ENCODE results near the gene KCNK17.

Gene KCNK17, protein sequence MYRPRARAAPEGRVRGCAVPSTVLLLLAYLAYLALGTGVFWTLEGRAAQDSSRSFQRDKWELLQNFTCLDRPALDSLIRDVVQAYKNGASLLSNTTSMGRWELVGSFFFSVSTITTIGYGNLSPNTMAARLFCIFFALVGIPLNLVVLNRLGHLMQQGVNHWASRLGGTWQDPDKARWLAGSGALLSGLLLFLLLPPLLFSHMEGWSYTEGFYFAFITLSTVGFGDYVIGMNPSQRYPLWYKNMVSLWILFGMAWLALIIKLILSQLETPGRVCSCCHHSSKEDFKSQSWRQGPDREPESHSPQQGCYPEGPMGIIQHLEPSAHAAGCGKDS

GRCh38 chr6:39314273-39314795 lies at the start of gene KCNK17:
Gene KCNK17, minus strand, starts transcription at chr6:39314419. Its CDS starts 99 bp downstream, at chr6:39314320.
- in situ Hi-C loops (cut with MboI; ENCODE audit: low sequenced_read_pairs): no loop called here

DNA sequence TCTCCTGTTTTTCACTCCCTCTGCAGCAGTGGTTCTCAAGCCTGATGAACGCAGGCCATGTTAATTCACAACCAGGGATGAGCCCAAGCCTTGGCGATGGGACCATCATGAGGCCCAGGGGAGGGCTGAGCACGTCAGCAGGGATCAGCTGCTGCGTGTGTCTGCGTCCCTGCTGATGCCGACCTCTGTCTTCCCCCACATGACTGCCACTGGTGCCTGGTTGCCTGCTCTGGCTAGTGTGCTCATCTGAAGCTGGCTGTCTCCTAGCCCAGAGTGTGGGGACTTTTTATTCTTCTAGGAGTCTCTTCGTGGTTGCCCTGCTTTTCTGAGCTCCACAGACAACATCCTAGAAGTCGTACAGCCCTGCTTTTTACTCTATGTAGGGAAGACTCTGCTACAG lies 49.1 kb upstream of the KCNK17 start:
- in situ Hi-C loops (cut with MboI; ENCODE audit: low sequenced_read_pairs): loop anchor here (25.0 kb wide), 1 partner anchor 949 kb away; no protein-coding TSS in a partner anchor

GRCh38 chr6:39362487-39362865 lies 48.3 kb upstream of the KCNK17 start:
- in situ Hi-C loops (cut with MboI; ENCODE audit: low sequenced_read_pairs): loop anchor here (25.0 kb wide), 1 partner anchor 950 kb away; no protein-coding TSS in a partner anchor

- in situ Hi-C loops (cut with MboI; ENCODE audit: low sequenced_read_pairs): loop anchor here (25.0 kb wide), 1 partner anchor 950 kb away; no protein-coding TSS in a partner anchor
These were observed 47.7 kb upstream of the KCNK17 start for GRCh38 chr6:39361657-39362486.

DNA sequence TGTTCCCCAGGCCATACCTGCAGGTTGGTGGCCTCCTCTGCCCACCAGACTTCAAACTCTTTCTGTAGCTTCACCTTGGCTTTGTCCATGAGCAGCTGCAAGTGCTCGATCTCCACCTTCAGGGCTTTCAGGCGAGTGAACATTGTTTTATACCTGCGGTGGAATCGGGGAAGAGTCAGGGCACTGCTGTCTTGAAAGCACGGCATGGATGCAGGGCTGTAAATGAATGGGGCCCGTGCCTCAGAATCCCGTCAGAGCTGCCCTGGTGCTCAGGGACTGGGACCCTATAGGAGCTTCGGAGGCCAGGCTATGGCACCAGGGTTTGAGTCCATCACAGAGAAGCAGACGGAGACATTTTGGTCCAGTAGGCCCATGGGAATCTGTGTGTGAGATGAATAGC lies 46.2 kb upstream of the KCNK17 start:
- in situ Hi-C loops (cut with MboI; ENCODE audit: low sequenced_read_pairs): loop anchor here (25.0 kb wide), 1 partner anchor 952 kb away; no protein-coding TSS in a partner anchor

- in situ Hi-C loops (cut with MboI; ENCODE audit: low sequenced_read_pairs): loop anchor here (25.0 kb wide), 1 partner anchor 954 kb away; no protein-coding TSS in a partner anchor
These were observed 43.9 kb upstream of the KCNK17 start for GRCh38 chr6:39357998-39358686.

DNA sequence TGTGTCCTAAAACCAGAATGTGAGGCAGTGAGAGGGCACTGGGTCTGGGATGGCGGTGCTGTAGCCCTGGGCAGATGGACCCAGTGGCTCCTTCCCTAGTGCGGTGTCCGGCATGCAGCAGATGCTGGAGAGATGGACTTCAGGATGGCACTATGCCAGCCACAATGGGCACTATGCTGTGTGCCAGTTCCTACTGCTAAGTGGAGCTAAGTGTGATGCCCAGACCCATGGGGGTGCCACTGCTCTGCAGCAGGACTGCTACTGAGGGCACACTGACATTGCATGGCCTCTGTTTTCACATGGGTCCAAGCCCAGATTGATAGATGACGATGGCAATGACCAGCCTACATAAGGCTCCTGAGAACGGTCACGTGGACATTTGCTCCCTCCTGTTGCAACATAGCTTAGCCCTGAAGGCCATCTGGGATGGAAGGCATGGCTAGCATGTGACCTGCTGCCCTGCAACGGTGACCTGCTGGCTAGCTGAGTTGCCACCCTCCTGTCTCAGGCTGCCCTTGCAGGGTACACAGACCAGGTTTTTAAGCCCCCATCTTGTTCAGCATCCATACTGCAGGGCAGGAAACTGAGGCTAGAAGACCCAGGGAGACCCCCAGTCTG lies 39.6 kb upstream of the KCNK17 start:
- in situ Hi-C loops (cut with MboI; ENCODE audit: low sequenced_read_pairs): loop anchor here (25.0 kb wide), 1 partner anchor 958 kb away; no protein-coding TSS in a partner anchor

GRCh38 chr6:39350723-39351505 lies 36.7 kb upstream of the KCNK17 start:
- in situ Hi-C loops (cut with MboI; ENCODE audit: low sequenced_read_pairs): loop anchor here (25.0 kb wide), 1 partner anchor 961 kb away; no protein-coding TSS in a partner anchor

DNA sequence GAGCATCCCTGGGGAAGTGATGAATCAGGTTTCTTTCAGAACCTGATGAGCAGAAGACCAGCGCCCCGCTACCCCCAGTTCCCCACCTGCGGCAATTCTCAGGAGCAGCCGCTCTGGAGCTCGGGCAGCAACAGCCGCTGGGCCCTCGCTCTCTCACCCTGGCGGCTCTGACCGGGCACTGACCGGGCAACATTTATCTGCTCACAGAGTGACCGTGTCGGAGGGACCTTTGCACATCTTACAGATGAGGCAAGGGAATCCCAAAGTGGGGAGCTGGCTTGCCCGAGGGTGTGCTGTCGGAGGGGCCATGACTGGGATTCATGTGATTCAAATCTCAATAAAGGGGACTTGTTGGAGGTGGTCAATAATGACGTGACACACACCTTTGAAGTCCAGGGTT lies 34.5 kb upstream of the KCNK17 start:
- in situ Hi-C loops (cut with MboI; ENCODE audit: low sequenced_read_pairs): no loop called here

- in situ Hi-C loops (cut with MboI; ENCODE audit: low sequenced_read_pairs): no loop called here
These were observed 33.8 kb upstream of the KCNK17 start for GRCh38 chr6:39347906-39348585.

- in situ Hi-C loops (cut with MboI; ENCODE audit: low sequenced_read_pairs): no loop called here
These were observed 33.0 kb upstream of the KCNK17 start for GRCh38 chr6:39347206-39347605.

DNA sequence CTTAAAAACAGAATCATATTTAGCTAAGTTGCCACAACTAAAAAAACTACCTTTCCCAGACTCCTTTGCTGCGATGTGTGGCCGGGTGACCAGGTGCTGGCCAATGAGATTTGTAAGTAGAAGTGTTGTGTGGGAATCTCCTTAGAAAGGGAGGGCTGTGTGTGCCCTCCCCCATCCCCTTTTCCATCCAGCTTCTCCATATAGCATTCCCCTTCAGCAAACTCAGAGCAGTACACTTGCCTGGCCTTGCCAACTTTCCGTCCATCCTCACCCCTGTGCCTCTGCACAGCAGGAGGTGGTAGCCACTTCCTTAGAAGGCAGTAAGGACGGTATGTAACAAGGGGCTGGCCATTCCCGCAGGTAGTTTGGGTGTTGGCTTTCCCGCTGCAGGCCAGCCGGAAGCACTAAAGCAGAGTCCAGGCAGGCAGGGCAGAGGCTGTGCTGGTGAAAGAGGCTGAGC lies 30.6 kb upstream of the KCNK17 start:
- in situ Hi-C loops (cut with MboI; ENCODE audit: low sequenced_read_pairs): no loop called here

DNA sequence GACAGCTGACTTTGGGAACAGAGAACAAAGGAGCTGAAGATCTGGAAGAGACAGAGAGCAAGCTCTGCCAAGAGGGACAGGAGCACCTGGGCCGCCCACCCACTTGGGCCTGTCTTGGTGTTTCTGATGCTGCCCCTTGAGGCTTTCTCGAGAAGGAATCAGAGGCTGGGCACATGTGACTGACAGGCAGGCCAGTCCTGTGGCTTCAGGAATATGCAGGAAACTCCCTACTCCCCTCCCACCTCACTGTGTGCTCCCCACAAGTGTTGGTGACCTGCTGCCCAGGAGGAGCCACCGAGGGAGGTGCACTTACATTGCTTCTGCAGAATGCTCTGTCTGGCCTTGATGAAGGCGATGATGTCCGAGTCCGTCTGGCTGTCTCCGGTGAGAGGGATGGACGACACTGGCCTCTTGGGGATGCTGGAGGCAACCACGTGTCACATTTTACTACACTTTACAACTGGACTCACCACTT lies 29.2 kb upstream of the KCNK17 start:
- in situ Hi-C loops (cut with MboI; ENCODE audit: low sequenced_read_pairs): no loop called here

GRCh38 chr6:39342692-39343395 lies 28.6 kb upstream of the KCNK17 start:
- in situ Hi-C loops (cut with MboI; ENCODE audit: low sequenced_read_pairs): no loop called here

GRCh38 chr6:39341937-39342336 lies 27.7 kb upstream of the KCNK17 start:
- in situ Hi-C loops (cut with MboI; ENCODE audit: low sequenced_read_pairs): no loop called here

DNA sequence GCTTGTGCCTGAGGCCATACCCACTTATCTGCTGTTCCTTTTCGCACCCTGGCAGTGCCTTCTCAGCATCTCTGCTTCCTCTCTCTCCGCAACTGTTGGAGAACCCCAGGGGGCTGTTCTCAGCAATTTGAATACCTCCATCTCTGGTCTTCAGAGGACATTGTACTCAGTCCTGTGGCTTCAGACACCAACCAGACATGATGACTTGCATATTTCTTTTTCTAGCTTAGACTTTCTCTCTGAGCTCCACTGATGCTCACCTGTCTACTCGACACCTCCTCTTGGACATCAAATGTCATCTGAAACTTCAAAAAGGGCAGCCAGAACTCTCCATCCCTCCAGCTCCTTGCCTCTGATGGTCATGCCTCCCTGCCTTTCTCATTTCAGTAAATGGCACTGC lies 27.1 kb upstream of the KCNK17 start:
- in situ Hi-C loops (cut with MboI; ENCODE audit: low sequenced_read_pairs): no loop called here

DNA sequence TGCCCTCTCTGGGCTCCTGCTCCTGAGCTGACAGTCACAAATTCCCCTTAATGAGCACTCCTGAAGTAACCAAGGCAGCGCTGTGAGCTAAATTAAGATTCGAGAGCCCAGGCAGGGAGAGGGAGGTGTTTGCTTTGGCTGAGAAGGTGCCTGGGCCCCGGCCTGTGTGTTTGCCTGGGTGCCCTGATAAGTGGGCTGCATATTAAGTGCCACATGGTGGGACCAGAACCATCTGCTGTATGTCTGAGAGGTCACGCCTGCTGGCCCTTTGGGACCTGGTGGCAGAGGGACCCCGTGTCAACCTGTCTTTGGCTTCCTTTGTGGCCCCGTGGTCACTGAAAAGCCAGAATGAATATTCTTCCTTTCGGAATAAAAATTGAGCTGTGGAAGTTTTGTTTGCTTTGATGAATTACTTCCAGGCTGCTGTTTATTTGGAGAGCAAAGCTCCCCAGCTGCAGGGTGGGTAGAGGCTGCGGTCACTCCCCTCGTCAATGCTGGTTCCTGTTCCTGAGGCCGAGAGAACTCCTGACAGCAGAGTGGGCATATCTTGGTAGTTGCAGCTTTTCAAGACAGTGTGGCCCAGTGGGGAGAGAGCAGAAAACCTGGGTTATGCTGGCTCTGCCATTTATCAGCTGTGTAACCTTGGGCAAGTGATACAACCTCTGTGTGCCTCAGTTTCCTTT lies 25.8 kb upstream of the KCNK17 start:
- in situ Hi-C loops (cut with MboI; ENCODE audit: low sequenced_read_pairs): no loop called here
